Coronary artery (tissue), 2 donors: ENCODE results near the gene DOCK9.

Experiments
- DNase-seq: peaks from one replicate; pipeline ENCODE4 v3.0.0-alpha.2; 2017; ENCODE audit warnings: low spot score
- H3K27ac ChIP-seq, 2 donors: fragments of 200-600 bp; sonication (generic); one replicate each; pipeline ENCODE4 v1.5.1; 2016 to 2019
- H3K4me3 ChIP-seq: fragments of 200-600 bp; sonication (generic); 2 replicates; pipeline ENCODE4 v1.5.1; 2016; ENCODE audit warnings: mild to moderate bottlenecking, moderate library complexity
- CTCF ChIP-seq: fragments of 200-600 bp; sonication (generic); IDR thresholded peaks from one replicate; pipeline ENCODE4 v1.5.1; 2019; ENCODE audit warnings: antibody characterized with exemption

DOCK9 gene

DNA sequence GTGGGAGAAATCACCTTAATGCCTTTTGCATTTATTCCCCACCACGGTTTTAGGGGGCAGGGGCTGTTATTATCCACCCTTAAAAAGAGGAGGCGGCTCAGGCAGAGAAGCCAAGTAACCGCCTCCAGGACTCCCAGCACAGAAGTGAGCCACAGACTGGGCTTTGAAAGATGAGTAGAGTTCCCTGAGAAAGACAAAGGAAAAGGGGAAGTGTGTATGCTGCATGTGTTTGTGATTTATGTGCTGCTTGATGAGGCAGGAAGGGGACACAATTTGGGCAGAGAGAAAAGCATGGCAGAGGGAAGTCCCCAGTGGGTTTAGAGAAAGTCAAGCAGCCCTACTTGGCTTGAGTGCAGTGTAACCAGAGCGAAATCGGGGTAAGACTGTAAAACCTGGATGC lies 85.0 kb downstream of the DOCK9 start:
- H3K27ac ChIP-seq = no peak overlapping the region

GRCh38 chr13:98892077-98892476 lies 85.8 kb downstream of the DOCK9 start:
- no peak for TF ChIP-seq CTCF
- Histone ChIP-seq H3K27ac (no peak overlapping the region), H3K4me3 (no peak overlapping the region)
- no peak for DNase-seq

More for the DNA sequence above, 85.0 kb downstream of the DOCK9 start:
- no peak for TF ChIP-seq CTCF
- no peak overlapping the region for H3K4me3 ChIP-seq
- DNase-seq = no peak

DNA sequence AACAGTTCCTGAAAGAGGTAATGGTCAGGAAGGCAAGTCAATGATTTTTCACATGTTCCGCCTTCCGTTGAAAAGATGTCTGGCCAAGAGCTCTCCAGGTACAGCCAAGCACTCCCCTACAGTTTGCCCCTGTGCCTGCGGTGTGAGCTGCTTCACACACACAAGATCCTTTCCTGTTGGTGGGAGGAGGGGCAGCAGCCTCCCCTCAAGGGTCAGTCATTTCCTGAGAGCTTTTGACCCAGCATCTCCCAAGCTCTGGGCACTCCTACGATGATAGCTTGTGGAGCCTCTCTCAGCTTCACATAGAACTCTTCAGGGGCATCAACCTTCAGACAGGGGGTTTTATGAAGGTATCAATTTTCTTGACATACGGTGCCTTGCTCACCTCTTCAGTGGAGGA lies 86.9 kb downstream of the DOCK9 start:
- Histone ChIP-seq H3K4me3 (no peak overlapping the region), H3K27ac (no peak overlapping the region)
- TF ChIP-seq CTCF = no peak
- no peak for DNase-seq

DNA sequence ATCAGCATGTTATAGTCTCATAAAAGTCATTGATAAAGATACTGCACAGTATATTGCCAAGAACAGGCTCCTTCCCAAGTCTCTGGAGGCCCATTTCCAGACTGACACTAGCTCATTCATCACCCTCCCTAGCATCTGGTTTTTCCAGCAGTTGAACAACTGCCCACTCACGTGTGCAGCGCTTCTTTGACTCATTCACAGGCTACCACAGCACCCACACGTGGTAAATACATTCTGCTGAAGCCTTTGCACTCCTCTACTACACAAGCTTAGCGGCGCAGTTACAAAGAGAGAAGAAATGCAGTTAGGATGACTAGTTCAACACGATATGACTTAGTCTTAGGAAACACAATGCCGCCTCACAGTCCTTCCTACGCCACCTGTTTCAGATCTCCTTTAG lies 87.7 kb downstream of the DOCK9 start:
- TF ChIP-seq CTCF = no peak
- no peak overlapping the region for H3K27ac ChIP-seq
- no peak overlapping the region for H3K4me3 ChIP-seq
- DNase-seq = no peak

DNA sequence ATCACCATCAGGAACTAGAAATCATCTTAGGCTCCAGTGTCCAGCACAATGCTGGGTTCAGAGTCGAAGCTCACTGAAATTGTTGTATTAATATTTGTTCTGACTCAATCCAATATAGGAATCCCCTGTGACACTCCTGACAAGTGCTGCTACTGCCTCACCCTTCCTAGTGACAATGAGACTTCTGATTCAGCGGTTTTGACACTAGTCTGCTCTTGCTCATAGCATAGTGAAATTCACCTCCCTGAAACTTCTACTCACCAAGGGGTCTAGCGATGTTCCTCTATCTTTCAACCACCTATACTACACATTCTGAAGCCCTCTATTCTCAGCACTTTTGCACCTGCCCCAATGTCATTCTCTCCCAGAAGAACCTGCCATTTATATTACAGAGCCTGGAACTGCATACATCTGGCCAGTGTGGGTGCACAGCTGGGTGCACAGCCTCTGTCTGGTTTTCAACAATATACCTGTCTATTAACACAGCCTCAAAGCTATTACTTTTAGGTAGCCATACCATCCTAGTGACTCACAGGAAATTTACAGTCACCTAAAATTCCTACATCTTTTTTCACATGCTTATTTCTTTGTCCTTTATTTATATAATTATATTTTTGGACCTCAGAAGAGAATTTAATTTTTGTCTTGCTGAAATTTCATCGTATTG lies 88.3 kb downstream of the DOCK9 start:
- no peak for TF ChIP-seq CTCF
- no peak for DNase-seq
- H3K4me3 ChIP-seq = no peak overlapping the region
- H3K27ac ChIP-seq = no peak overlapping the region

DNA sequence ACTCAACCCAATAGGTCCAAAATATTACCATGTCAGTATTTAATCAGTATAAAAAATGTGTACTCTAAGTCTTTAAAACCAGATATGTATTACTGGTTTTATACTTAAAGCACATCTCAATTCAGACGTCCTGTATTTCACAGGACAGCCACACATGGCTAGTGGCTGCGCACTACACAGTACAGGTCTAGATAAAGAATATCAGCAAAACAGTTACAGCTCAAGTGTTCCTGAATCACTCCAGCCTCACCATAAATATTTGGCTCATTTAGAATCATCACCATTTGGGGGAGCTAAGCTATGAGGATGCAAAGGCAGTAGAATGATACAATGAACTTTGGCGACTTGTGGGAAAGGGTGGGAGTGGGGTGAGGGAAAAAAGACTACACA lies 89.0 kb downstream of the DOCK9 start:
- H3K27ac ChIP-seq = no peak overlapping the region

More for the DNA sequence above, 89.0 kb downstream of the DOCK9 start:
- TF ChIP-seq CTCF = no peak
- H3K4me3 ChIP-seq = no peak overlapping the region
- DNase-seq = no peak
